HG02642 (cell line): Measurements from ENCODE around the gene HHATL.

ENCODE experiments used
- ATAC-seq: cut with Tn5 transposase; IDR thresholded peaks from one replicate; pipeline ENCODE4 v1.9.1; 2021; ENCODE audit warnings: mild to moderate bottlenecking; ENCODE audit not compliant: unreplicated experiment, poor library complexity

The HHATL gene

GRCh38 chr3:42656680-42657610, 45.7 kb downstream of the HHATL start:
- ATAC-seq, result no peak

GRCh38 chr3:42655980-42656679, 46.5 kb downstream of the HHATL start:
- ATAC-seq, result no peak

DNA sequence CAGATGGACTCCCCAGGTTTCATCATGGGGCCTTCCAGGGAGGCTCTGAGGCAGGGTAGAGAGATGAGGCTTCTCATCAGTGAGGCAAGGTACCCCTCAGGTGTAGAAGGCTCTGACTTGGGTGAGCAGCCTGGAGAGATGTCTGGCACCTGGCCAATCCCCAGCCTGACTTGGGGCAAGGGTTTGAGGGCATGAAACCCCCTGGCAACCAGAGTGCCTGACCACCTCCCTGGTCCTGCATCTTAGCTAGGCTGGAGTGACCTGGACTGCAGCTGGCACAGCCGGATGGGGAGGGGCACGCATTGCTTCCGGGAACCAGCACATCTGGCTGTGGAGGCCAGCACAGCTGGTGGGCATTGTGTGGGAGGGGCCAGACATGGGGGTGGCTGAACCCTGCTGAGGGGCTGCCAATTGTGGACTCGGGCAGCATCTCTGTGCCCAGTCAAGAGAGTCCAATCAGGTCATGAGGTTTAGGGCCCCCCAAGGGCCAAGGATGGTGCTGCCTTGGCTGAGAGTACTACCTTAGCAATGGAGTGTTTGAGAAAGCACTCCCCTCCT, 47.2 kb downstream of the HHATL start:
- no peak for ATAC-seq

DNA sequence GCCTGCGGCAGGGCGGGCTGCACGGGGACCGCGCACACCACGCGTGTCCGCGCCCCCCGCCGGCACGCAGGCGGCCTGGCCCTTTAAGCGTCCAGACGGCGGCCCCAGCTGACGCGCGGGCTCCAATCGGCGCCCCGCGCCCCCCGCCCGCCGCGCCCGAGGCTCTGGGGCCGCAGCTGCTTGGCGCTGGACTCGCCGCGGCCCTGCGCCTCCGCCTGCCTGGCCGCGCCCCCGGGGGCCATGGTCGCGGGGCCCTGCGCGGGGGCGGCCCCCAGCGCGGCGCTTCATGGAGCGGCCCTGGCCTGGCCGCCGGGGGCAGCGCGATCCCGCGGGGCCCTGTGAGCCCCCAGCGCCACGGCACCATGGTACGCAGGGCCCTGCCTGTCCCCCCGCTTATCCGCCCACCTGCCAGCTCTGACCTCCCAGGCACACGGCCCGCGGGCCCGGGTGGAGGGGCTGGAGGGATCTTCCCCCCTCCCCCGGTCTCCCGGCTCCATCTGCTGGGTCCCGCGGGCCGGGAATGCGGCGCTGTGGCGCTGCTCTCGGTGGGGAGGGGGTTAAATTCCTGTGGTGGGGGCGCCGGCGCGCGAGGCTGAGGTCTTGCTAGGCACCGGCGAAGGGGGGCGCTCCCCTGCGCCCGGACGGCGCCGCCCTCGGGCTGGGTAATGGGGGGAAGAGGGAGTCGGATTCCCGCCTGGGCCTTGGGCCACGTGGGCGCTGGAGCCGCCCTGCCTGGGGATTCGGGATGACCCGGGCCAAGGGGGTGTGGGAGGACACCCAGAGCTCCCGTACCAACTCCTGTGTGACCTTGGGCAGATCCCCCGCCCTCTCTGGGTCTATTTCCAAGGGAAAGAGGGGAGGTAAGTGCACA, 48.0 kb downstream of the HHATL start:
- no peak for ATAC-seq

GRCh38 chr3:42653560-42654330, 48.9 kb downstream of the HHATL start, which contains the start of gene ZBTB47:
ZBTB47 (plus strand) TSS chr3:42653697; CDS start chr3:42658356, 4,659 bp downstream.
- ATAC-seq, result no peak

DNA sequence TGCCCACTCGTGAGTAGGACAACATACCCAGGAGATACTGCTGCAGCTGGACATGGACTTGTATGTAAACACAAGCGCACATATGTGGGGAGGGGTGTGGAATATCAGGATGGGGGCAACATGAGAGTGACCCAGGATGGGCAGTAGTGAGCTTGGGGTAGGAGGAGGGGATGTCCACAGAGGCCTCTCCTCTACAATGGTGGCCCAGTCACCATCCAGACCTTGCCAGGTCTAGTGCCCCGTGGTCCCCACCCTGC, 49.4 kb downstream of the HHATL start:
- no peak for ATAC-seq

DNA sequence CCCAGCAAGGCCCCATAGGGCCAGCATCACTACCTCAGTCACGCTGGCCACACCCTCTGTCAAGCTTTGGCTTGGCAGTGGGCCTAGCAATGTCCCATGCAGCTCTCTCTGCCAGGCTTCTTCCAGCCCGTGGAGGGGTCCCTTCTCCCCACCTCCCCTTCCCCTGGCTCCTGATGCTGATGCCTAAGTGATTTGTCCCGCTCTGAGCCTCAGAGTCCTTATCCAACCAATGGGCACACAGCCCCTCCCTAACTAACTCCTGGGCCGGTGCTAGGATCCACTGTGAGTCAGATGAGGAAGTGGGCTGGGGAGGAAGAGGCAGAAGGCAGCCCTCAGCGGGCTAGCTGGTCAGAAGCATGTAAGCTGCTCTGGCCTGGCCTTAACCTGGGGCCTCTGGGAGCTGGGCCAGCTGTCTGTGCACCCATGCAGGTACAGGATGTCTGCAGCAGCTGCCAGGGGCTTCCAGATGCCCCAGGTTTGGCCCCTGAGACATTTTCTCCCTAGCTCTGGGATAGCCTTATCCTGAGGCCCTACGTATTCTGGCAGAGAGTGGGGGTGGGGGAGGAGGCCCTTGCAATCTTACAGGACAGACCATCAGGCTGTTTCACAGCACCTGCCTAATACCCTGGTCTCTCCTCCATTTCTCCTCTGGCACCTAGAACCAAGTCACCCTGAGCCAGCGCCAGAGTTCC, 49.8 kb downstream of the HHATL start:
- ATAC-seq, result peak; percentile 64

DNA sequence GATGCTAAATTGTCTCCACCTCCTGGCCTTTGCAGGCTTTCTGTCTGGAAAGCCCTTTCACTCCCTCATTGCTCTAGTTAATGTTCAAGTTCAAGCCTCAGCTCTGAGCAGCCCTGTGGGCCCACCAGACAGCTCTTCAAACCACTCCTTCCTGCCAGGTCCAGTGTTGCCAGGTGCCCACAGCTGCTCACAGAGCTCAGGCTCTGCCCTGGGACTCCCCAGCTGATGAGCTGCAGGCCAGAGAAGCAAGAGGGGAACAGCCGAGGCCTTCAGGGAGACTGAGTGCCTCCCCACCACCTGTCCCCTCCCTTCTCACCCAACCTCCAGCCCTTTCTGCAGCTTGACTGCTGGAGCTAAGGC, 50.4 kb downstream of the HHATL start:
- ATAC-seq, result peak; percentile 24

- ATAC-seq, result no peak
Observed at GRCh38 chr3:42651248-42652091, 51.1 kb downstream of the HHATL start.

GRCh38 chr3:42649783-42650182, 52.8 kb downstream of the HHATL start:
- no peak for ATAC-seq

DNA sequence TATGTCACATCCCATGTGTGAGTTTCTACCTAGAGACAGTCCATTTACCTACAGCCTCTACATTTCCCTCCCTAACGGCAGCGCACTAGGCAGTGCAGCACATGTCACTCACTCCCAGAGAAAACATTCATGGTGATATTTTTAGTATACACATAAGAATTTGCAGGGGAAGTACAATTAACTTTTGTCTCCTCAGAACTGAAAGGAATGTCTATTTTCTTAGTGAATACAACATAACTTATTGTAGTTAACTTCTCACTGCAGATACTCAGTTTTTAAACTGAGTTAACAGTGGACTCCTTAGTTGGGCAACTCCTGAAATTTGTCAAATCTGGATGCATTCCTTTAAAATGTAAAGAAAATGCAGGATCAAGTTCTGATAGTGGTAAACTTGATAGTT, 53.6 kb downstream of the HHATL start:
- ATAC-seq, result no peak

DNA sequence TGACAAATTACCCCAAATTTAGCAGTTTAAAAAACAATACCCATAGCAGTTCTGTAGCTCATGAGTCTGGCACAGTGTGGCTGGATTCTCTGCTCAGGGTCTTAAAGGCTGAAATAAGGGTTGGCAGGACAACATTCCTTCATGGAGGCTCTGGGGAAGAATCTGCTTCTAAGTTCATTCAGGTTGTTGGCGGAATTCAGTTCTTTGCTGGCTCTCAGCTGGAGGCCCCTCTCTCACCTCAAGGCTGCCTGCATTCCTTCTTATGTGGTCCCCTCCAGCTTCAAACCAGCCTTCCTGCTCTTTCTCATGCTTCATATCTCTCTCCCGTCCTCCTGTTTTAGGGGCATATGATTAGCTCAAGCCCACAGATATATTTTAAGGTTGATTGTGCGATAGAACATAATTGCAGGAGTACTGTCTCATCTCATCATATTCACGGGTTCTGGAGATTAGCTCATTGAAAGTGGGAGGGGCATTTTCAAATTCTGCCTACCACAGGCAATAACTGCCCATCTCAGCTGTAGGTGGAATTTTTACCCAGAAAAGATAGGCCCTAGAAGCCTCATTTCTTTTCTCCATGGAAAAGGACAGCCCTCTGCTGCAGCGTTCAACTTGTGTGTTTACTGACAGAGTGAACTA, 54.7 kb downstream of the HHATL start:
- no peak for ATAC-seq
